ENCODE measurements around the gene PDCD2L.
A peak's percentile ranks its signal among the peaks of the same experiment; 100 is the strongest.

The PDCD2L gene

GRCh38 chr19:34428549-34429285, 24.5 kb downstream of the PDCD2L start:
- Histone ChIP-seq H3K18ac (ENCODE audit: low read depth in 1 of 2, low read length in 2 of 2) (peak overlapping the region; percentile 88 to 91), H2BK15ac (ENCODE audit: low read depth, poor library complexity, severe bottlenecking) (peak overlapping the region; percentile 69), H3K4me2 (ENCODE audit: low read length, poor library complexity, severe bottlenecking) (peak overlapping the region; percentile 70), H2AFZ (ENCODE audit: low read depth, low read length) (peak overlapping the region; percentile 42), H2BK5ac (ENCODE audit: low read depth, low read length, poor library complexity, severe bottlenecking) (peak overlapping the region; percentile 31), H2BK120ac (ENCODE audit: low read depth, low read length) (peak overlapping the region; percentile 64), H3K79me1 (replicated peaks; ENCODE audit: low read length, poor library complexity, severe bottlenecking) (peaks cover 3% of the 10 kb centered on the region), H2AK5ac (ENCODE audit: low read length, severe bottlenecking) (no peak overlapping the region), H4K8ac (ENCODE audit: low read length) (peak overlapping the region; percentile 19), H3K27ac (ENCODE audit: low read length, poor library complexity, severe bottlenecking) (no peak overlapping the region), H3K14ac (ENCODE audit: low read length in 2 of 2) (no peak overlapping the region), H3K4me3 (ENCODE audit: insufficient read depth in 1 of 2, low read depth in 1 of 2, low read length in 2 of 2) (peak overlapping the region; percentile 89 to 97), H3K4me1 (ENCODE audit: control insufficient read depth, insufficient read depth, low read depth, low read length) (peaks cover 8% of the 10 kb centered on the region), H4K91ac (ENCODE audit: low read length) (no peak overlapping the region), H3K36me3 (ENCODE audit: control insufficient read depth in 1 of 2, insufficient read depth in 2 of 2, low read depth in 1 of 2, low read length in 2 of 2) (peaks cover 8 to 12% of the 10 kb centered on the region in 2 experiments), H3K27me3 (ENCODE audit: control insufficient read depth in 1 of 2, insufficient read depth in 1 of 2, low read length in 2 of 2) (no peaks in the 10 kb centered on the region), H3K23ac (ENCODE audit: low read length in 2 of 2) (peak overlapping the region in 1 of 2 experiments; percentile 64), H3K9me3 (ENCODE audit: control insufficient read depth, low read length) (no peaks in the 10 kb centered on the region), H2BK12ac (ENCODE audit: low read length in 2 of 2) (no peak overlapping the region), H3K9ac (ENCODE audit: low read length) (peak overlapping the region; percentile 98), H3K4ac (ENCODE audit: low read depth in 1 of 2, low read length in 2 of 2) (peak overlapping the region in 1 of 2 experiments; percentile 83)
- DNase-seq: peak; percentile 64
- under 1% methylated on average over 50 of the region's 68 CpGs for WGBS

DNA sequence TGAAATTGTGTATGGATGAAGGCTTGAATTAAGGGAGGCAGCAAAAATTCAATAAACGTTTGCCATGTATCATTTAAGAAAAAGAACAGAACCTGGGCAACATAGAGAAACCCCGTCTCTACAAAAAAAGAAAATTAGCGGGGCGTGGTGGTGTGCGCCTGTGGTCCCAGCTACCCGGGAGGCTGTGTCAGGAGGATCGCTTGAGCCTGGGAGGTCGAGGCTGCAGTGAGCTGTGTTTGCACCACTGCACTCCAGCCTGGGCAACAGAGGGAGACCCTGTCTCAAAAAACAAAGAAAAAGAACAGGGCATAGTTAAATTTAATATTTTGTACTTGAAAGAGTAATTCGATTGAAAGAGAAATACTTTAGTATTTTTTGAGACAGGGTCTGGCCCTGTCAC, 25.4 kb downstream of the PDCD2L start:
- Histone ChIP-seq H2AK5ac (ENCODE audit: low read length, severe bottlenecking) (no peak overlapping the region), H3K27me3 (ENCODE audit: control insufficient read depth in 1 of 2, insufficient read depth in 1 of 2, low read length in 2 of 2) (no peaks in the 10 kb centered on the region), H3K4me3 (ENCODE audit: insufficient read depth in 1 of 2, low read depth in 1 of 2, low read length in 2 of 2) (peak overlapping the region; percentile 42 to 97), H4K91ac (ENCODE audit: low read length) (no peak overlapping the region), H3K9ac (ENCODE audit: low read length) (peak overlapping the region; percentile 98), H3K79me1 (replicated peaks; ENCODE audit: low read length, poor library complexity, severe bottlenecking) (peaks cover 4% of the 10 kb centered on the region), H2BK15ac (ENCODE audit: low read depth, poor library complexity, severe bottlenecking) (no peak overlapping the region), H2BK5ac (ENCODE audit: low read depth, low read length, poor library complexity, severe bottlenecking) (no peak overlapping the region), H3K4ac (ENCODE audit: low read depth in 1 of 2, low read length in 2 of 2) (no peak overlapping the region), H3K4me1 (ENCODE audit: control insufficient read depth, insufficient read depth, low read depth, low read length) (peaks cover 8% of the 10 kb centered on the region), H3K27ac (ENCODE audit: low read length, poor library complexity, severe bottlenecking) (no peak overlapping the region), H2BK12ac (ENCODE audit: low read length in 2 of 2) (no peak overlapping the region), H2AFZ (ENCODE audit: low read depth, low read length) (no peak overlapping the region), H3K23ac (ENCODE audit: low read length in 2 of 2) (no peak overlapping the region), H4K8ac (ENCODE audit: low read length) (no peak overlapping the region), H3K4me2 (ENCODE audit: low read length, poor library complexity, severe bottlenecking) (peak overlapping the region; percentile 65), H3K36me3 (ENCODE audit: control insufficient read depth in 1 of 2, insufficient read depth in 2 of 2, low read depth in 1 of 2, low read length in 2 of 2) (peaks cover 16 to 17% of the 10 kb centered on the region in 2 experiments), H3K14ac (ENCODE audit: low read length in 2 of 2) (no peak overlapping the region), H3K9me3 (ENCODE audit: control insufficient read depth, low read length) (no peaks in the 10 kb centered on the region), H3K18ac (ENCODE audit: low read depth in 1 of 2, low read length in 2 of 2) (no peak overlapping the region), H2BK120ac (ENCODE audit: low read depth, low read length) (no peak overlapping the region)
- no peak for DNase-seq
- WGBS: 84% methylated on average over 9 of the region's 9 CpGs

DNA sequence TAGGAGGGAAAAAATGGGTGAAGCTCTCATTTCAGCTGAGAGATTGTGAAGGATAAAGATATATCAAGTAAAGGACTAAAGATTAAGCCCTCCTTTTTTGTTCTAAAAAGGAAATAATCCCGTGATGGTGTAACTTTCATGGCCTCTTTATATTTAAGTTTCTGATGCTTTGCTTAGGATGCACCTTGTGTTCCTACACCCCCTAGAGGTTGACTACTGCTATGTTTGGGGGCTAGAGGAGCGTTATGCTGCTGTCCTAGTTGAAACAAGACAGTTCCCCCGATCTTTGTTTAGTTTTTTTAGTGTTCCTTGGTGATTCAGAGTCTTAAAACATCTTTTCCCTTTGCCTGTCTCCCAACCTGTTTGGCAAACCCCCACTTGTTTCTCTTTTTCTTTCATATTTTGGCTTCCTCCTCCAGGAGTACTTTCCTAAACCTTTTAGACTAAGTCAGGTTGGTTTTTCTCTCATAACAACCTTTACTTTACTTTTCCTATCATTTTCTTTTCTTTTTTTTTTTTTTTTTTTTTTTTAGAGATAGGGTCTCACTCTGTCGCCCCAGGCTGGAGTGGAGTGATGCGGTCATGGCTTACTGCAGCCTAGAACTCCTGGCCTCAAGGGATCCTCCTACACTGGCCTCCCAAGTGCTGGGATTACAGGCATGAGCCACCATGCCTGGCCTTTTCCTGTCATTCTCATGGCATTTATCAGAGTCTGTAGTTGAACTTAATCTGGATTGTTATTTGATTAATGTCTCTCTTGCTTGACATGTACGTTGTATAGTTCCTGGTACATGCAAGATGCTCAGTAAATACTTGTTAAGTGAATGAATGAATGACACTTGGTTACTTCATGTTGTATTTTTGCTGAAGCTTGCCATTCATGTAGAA, 26.8 kb downstream of the PDCD2L start:
- DNase-seq: peak; percentile 80
- Histone ChIP-seq H2AFZ (ENCODE audit: low read depth, low read length) (no peak overlapping the region), H4K91ac (ENCODE audit: low read length) (no peak overlapping the region), H3K14ac (ENCODE audit: low read length in 2 of 2) (no peak overlapping the region), H3K9ac (ENCODE audit: low read length) (peak overlapping the region; percentile 98), H3K4me2 (ENCODE audit: low read length, poor library complexity, severe bottlenecking) (no peak overlapping the region), H4K8ac (ENCODE audit: low read length) (no peak overlapping the region), H2BK120ac (ENCODE audit: low read depth, low read length) (no peak overlapping the region), H3K4me1 (ENCODE audit: control insufficient read depth, insufficient read depth, low read depth, low read length) (peaks cover 8% of the 10 kb centered on the region), H2BK5ac (ENCODE audit: low read depth, low read length, poor library complexity, severe bottlenecking) (no peak overlapping the region), H2AK5ac (ENCODE audit: low read length, severe bottlenecking) (no peak overlapping the region), H3K4ac (ENCODE audit: low read depth in 1 of 2, low read length in 2 of 2) (no peak overlapping the region), H3K27me3 (ENCODE audit: control insufficient read depth in 1 of 2, insufficient read depth in 1 of 2, low read length in 2 of 2) (no peaks in the 10 kb centered on the region), H3K79me1 (replicated peaks; ENCODE audit: low read length, poor library complexity, severe bottlenecking) (peaks cover 9% of the 10 kb centered on the region), H3K23ac (ENCODE audit: low read length in 2 of 2) (no peak overlapping the region), H3K27ac (ENCODE audit: low read length, poor library complexity, severe bottlenecking) (no peak overlapping the region), H2BK15ac (ENCODE audit: low read depth, poor library complexity, severe bottlenecking) (no peak overlapping the region), H3K18ac (ENCODE audit: low read depth in 1 of 2, low read length in 2 of 2) (no peak overlapping the region), H3K9me3 (ENCODE audit: control insufficient read depth, low read length) (no peaks in the 10 kb centered on the region), H3K4me3 (ENCODE audit: insufficient read depth in 1 of 2, low read depth in 1 of 2, low read length in 2 of 2) (peak overlapping the region in 1 of 2 experiments; percentile 97), H3K36me3 (ENCODE audit: control insufficient read depth in 1 of 2, insufficient read depth in 2 of 2, low read depth in 1 of 2, low read length in 2 of 2) (peaks cover 25 to 30% of the 10 kb centered on the region in 2 experiments), H2BK12ac (ENCODE audit: low read length in 2 of 2) (no peak overlapping the region)
- WGBS: 57% methylated on average over 5 of the region's 6 CpGs
